ENCODE results near the gene DOK1. TPM values are rescaled to one million over a fixed set of nuclear protein-coding genes. Genes with fewer than 3 reads are reported as not detected.

DOK1 gene
- total RNA-seq, 1 experiment from 2014 or later, result 15.0 TPM

GRCh38 chr2:74564222-74564621 is 9.7 kb downstream of the DOK1 start:
- H3K9me3 ChIP-seq (ENCODE audit: insufficient read depth, low read depth), result no peaks in the 10 kb centered on the region
- H3K4me3 ChIP-seq, result no peak overlapping the region
- no peaks in the 10 kb centered on the region for H3K27me3 ChIP-seq (ENCODE audit: insufficient read depth, low read depth)
- no peaks in the 10 kb centered on the region for H3K36me3 ChIP-seq (ENCODE audit: low read depth)
- no peak overlapping the region for H3K4me2 ChIP-seq
- no TSS peak for BruUV-seq (replicated peaks)
- ChIA-PET POLR2A (ENCODE audit: unreplicated experiment) (interaction anchor here (0.6 to 0.7 kb wide), 2 partner anchors 21 to 887 kb away, joined by 3 to 8 read pairs; no protein-coding TSS in a partner anchor), CTCF (no interaction called here)
- no peaks in the 10 kb centered on the region for H4K20me1 ChIP-seq (ENCODE audit: insufficient read depth)
- no peak for DNase-seq
- H3K9me2 ChIP-seq (ENCODE audit: insufficient read depth), result no peaks in the 10 kb centered on the region
- no peak overlapping the region for H3K27ac ChIP-seq
- peaks cover 18% of the 10 kb centered on the region for H3K4me1 ChIP-seq (replicated peaks; ENCODE audit: insufficient read depth)
- intact Hi-C loops (cut with micrococcal nuclease; ENCODE audit: unreplicated experiment), result no loop called here
- no peaks in the 10 kb centered on the region for H3K79me2 ChIP-seq (ENCODE audit: low read depth)
- H3F3A ChIP-seq (ENCODE audit: insufficient read depth, low read depth), result peaks cover 8% of the 10 kb centered on the region; the same call in 1 of the 2 replicates
- no peak for TF ChIP-seq EZH2 (IDR thresholded peaks at IDR 0.05; ENCODE audit: low read depth)
- no peak for TF ChIP-seq CTCF (conservative IDR thresholded peaks at IDR 0.05)
- no peak overlapping the region for H2AFZ ChIP-seq

GRCh38 chr2:74566076-74566753 is 11.7 kb downstream of the DOK1 start:
- intact Hi-C loops (cut with micrococcal nuclease; ENCODE audit: unreplicated experiment), result no loop called here
- Histone ChIP-seq H3K4me2 (no peak overlapping the region), H3K4me3 (no peak overlapping the region), H3F3A (ENCODE audit: insufficient read depth, low read depth) (peaks cover 5% of the 10 kb centered on the region; the same call in 1 of the 2 replicates), H3K4me1 (replicated peaks; ENCODE audit: insufficient read depth) (peaks cover 18% of the 10 kb centered on the region), H3K27ac (no peak overlapping the region), H3K79me2 (ENCODE audit: low read depth) (no peaks in the 10 kb centered on the region), H3K9me3 (ENCODE audit: insufficient read depth, low read depth) (no peaks in the 10 kb centered on the region), H3K9me2 (ENCODE audit: insufficient read depth) (no peaks in the 10 kb centered on the region), H4K20me1 (ENCODE audit: insufficient read depth) (no peaks in the 10 kb centered on the region), H3K27me3 (ENCODE audit: insufficient read depth, low read depth) (no peaks in the 10 kb centered on the region), H3K36me3 (ENCODE audit: low read depth) (no peaks in the 10 kb centered on the region), H2AFZ (no peak overlapping the region)
- no TSS peak for BruUV-seq (replicated peaks)
- ChIA-PET POLR2A (ENCODE audit: unreplicated experiment) (no interaction called here), CTCF (no interaction called here)
- TF ChIP-seq CTCF (conservative IDR thresholded peaks at IDR 0.05), result no peak
- no peak for TF ChIP-seq EZH2 (IDR thresholded peaks at IDR 0.05; ENCODE audit: low read depth)
- DNase-seq, result no peak

- Histone ChIP-seq H3K9me3 (ENCODE audit: insufficient read depth, low read depth) (no peaks in the 10 kb centered on the region), H3F3A (ENCODE audit: insufficient read depth, low read depth) (peaks cover 5% of the 10 kb centered on the region; the same call in 1 of the 2 replicates), H2AFZ (no peak overlapping the region), H3K4me2 (no peak overlapping the region), H3K4me1 (replicated peaks; ENCODE audit: insufficient read depth) (peaks cover 18% of the 10 kb centered on the region), H3K9me2 (ENCODE audit: insufficient read depth) (no peaks in the 10 kb centered on the region), H3K4me3 (no peak overlapping the region), H3K79me2 (ENCODE audit: low read depth) (no peaks in the 10 kb centered on the region), H3K36me3 (ENCODE audit: low read depth) (no peaks in the 10 kb centered on the region), H3K27ac (no peak overlapping the region), H3K27me3 (ENCODE audit: insufficient read depth, low read depth) (no peaks in the 10 kb centered on the region), H4K20me1 (ENCODE audit: insufficient read depth) (no peaks in the 10 kb centered on the region)
- peak in 1 of 2 experiments; percentile 64 for DNase-seq
- BruUV-seq (replicated peaks), result no TSS peak
- intact Hi-C loops (cut with micrococcal nuclease; ENCODE audit: unreplicated experiment), result no loop called here
- CTCF ChIA-PET, result no interaction called here
- TF ChIP-seq CTCF (conservative IDR thresholded peaks at IDR 0.05), result no peak
- TF ChIP-seq EZH2 (IDR thresholded peaks at IDR 0.05; ENCODE audit: low read depth), result no peak
- POLR2A ChIA-PET (ENCODE audit: unreplicated experiment), result no interaction called here
Observed at GRCh38 chr2:74566754-74567085, 12.2 kb downstream of the DOK1 start.

Measured in PC-9 (cell line).